Upper lobe of left lung (tissue), 6 donors: ENCODE measurements around the gene NCOA6. TPM values are rescaled to one million over a fixed set of nuclear protein-coding genes. Genes with fewer than 3 reads are reported as not detected.

Experiments used
- ATAC-seq, 2 donors: fragments of 200-7000 bp; cut with Tn5 transposase; one replicate each; pipeline ENCODE4 v1.9.1; 2022; ENCODE audit warnings: mild to moderate bottlenecking in 2 of 2, moderate library complexity in 2 of 2; ENCODE audit not compliant: low FRiP score in 2 of 2
- DNase-seq, 2 donors: peaks; one replicate each; pipeline ENCODE4 v3.0.0-alpha.2; 2019 to 2020
- H3K27ac ChIP-seq, 4 donors: fragments of 200-600 bp; sonication (generic); one replicate each; pipeline ENCODE4 v1.5.1; 2016 to 2019
- H3K27me3 ChIP-seq, 4 donors: fragments of 200-600 bp; sonication (generic); one replicate each; pipeline ENCODE4 v1.5.1; 2017 to 2019
- H3K36me3 ChIP-seq, 4 donors: fragments of 200-600 bp; sonication (generic); one replicate each; pipeline ENCODE4 v1.5.1; 2016 to 2019
- H3K4me1 ChIP-seq, 4 donors: fragments of 200-600 bp; sonication (generic); one replicate each; pipeline ENCODE4 v1.5.1; 2018 to 2019
- H3K4me3 ChIP-seq, 4 donors: fragments of 200-600 bp; sonication (generic); one replicate each; pipeline ENCODE4 v1.5.1; 2017 to 2019; ENCODE audit warnings: mild to moderate bottlenecking in 2 of 4, moderate library complexity in 1 of 4
- H3K9me3 ChIP-seq, 4 donors: fragments of 200-600 bp; sonication (generic); one replicate each; pipeline ENCODE4 v1.5.1; 2018 to 2019
- CTCF ChIP-seq, 6 experiments: fragments of 450-650 bp in 4 of 6; fragments of 200-600 bp in 2 of 6; sonication (generic) in 2 of 6; IDR thresholded peaks; one replicate each; pipeline ENCODE4 v1.5.1; 2016 to 2019; ENCODE audit warnings: antibody characterized with exemption in 6 of 6
- EP300 ChIP-seq, 4 donors: sonication (generic); formaldehyde crosslinking; IDR thresholded peaks; one replicate each; pipeline ENCODE4 v1.5.1; 2017; ENCODE audit warnings: antibody characterized with exemption in 4 of 4, control low read depth in 2 of 4
- POLR2A ChIP-seq, 4 donors: fragments of 450-650 bp; IDR thresholded peaks; one replicate each; pipeline ENCODE4 v1.5.1; 2016 to 2017; ENCODE audit warnings: antibody characterized with exemption in 4 of 4, mild to moderate bottlenecking in 2 of 4
- POLR2AphosphoS5 ChIP-seq, 2 donors: sonication (generic); formaldehyde crosslinking; IDR thresholded peaks; one replicate each; pipeline ENCODE4 v1.5.1; 2017; ENCODE audit warnings: antibody characterized with exemption in 2 of 2
- WGBS, 2 donors: methylation state at CpG; one replicate each; pipeline ENCODE4 v1.1.5; 2017 to 2018; 5-methylcytosine and 5-hydroxymethylcytosine counted together
- total RNA-seq, 6 donors: library from RNA; depleted of rRNA in 4 of 6; stranded (reverse); fragments of >200 nt in 4 of 6; gene quantifications; one replicate each; pipeline versions ENCODE4 v1.1.0 to v1.2.1, GENCODE V29; 2016 to 2021
- donor health status: DM: no; HTN: no; CAD: no; lungs with moderate emphysema.
- donor health status: DM: no; HTN: yes; CAD: no; lungs with severe emphysema.

NCOA6 gene
- total RNA-seq, 6 donors from 2014 or later = 23.0 to 68.1 (median 25.8) TPM

GRCh38 chr20:34703061-34703423 lies 122.4 kb downstream of the NCOA6 start:
- peak overlapping the region in 1 of 4 donors; percentile 99 for H3K27ac ChIP-seq
- DNase-seq (no peak), ATAC-seq (no peak)
- no peaks in the 10 kb centered on the region for H3K9me3 ChIP-seq
- peak overlapping the region in 2 of 4 donors; percentile 73 to 82 for H3K4me3 ChIP-seq
- WGBS, 2 donors = 34% methylated on average over 3 of the region's 3 CpGs
- H3K36me3 ChIP-seq = no peaks in the 10 kb centered on the region
- H3K4me1 ChIP-seq = peaks cover 19 to 29% (median 22%) of the 10 kb centered on the region in 4 donors
- no peak for TF ChIP-seq CTCF (IDR thresholded peaks at IDR 0.05)
- no peak for TF ChIP-seq POLR2AphosphoS5 (IDR thresholded peaks at IDR 0.05)
- no peak for TF ChIP-seq EP300 (IDR thresholded peaks at IDR 0.05)
- TF ChIP-seq POLR2A (IDR thresholded peaks at IDR 0.05) = no peak
- H3K27me3 ChIP-seq = no peaks in the 10 kb centered on the region

GRCh38 chr20:34701405-34702085 lies 123.9 kb downstream of the NCOA6 start:
- Histone ChIP-seq H3K27me3 (no peaks in the 10 kb centered on the region), H3K4me1 (peaks cover 19 to 24% (median 22%) of the 10 kb centered on the region in 4 donors), H3K4me3 (no peak overlapping the region), H3K36me3 (no peaks in the 10 kb centered on the region), H3K9me3 (no peaks in the 10 kb centered on the region), H3K27ac (no peak overlapping the region)
- TF ChIP-seq POLR2A (IDR thresholded peaks at IDR 0.05) (no peak), CTCF (IDR thresholded peaks at IDR 0.05) (no peak), POLR2AphosphoS5 (IDR thresholded peaks at IDR 0.05) (no peak), EP300 (IDR thresholded peaks at IDR 0.05) (no peak)
- WGBS, 2 donors = 82 to 87% methylated on average over 6 of the region's 6 CpGs
- ATAC-seq (no peak), DNase-seq (no peak)

- WGBS, 2 donors = 54 to 63% methylated on average over 3 to 4 of the region's 4 CpGs
- peaks cover 0 to 3% (median 0%) of the 10 kb centered on the region in 4 donors for H3K4me1 ChIP-seq
- H3K27ac ChIP-seq = no peak overlapping the region
- no peaks in the 10 kb centered on the region for H3K36me3 ChIP-seq
- ATAC-seq (no peak), DNase-seq (no peak)
- H3K27me3 ChIP-seq = no peaks in the 10 kb centered on the region
- TF ChIP-seq CTCF (IDR thresholded peaks at IDR 0.05) (no peak), EP300 (IDR thresholded peaks at IDR 0.05) (no peak), POLR2A (IDR thresholded peaks at IDR 0.05) (no peak), POLR2AphosphoS5 (IDR thresholded peaks at IDR 0.05) (no peak)
- no peaks in the 10 kb centered on the region for H3K9me3 ChIP-seq
- no peak overlapping the region for H3K4me3 ChIP-seq
These were observed 132.0 kb downstream of the NCOA6 start for GRCh38 chr20:34693414-34693813.

- Histone ChIP-seq H3K9me3 (no peaks in the 10 kb centered on the region), H3K4me1 (peaks cover 0 to 3% (median 1%) of the 10 kb centered on the region in 4 donors), H3K36me3 (no peaks in the 10 kb centered on the region), H3K27ac (no peak overlapping the region), H3K4me3 (no peak overlapping the region), H3K27me3 (no peaks in the 10 kb centered on the region)
- ATAC-seq (no peak), DNase-seq (no peak)
- TF ChIP-seq CTCF (IDR thresholded peaks at IDR 0.05) = no peak
- TF ChIP-seq EP300 (IDR thresholded peaks at IDR 0.05) = no peak
- no peak for TF ChIP-seq POLR2AphosphoS5 (IDR thresholded peaks at IDR 0.05)
- TF ChIP-seq POLR2A (IDR thresholded peaks at IDR 0.05) = no peak
- 81 to 86% methylated on average over 3 of the region's 3 CpGs for WGBS, 2 donors
These were observed 133.6 kb downstream of the NCOA6 start for GRCh38 chr20:34691838-34692237.

GRCh38 chr20:34689486-34689885 lies 136.0 kb downstream of the NCOA6 start:
- Histone ChIP-seq H3K4me1 (peaks cover 0 to 3% (median 1%) of the 10 kb centered on the region in 4 donors), H3K27me3 (no peaks in the 10 kb centered on the region), H3K9me3 (no peaks in the 10 kb centered on the region), H3K4me3 (no peak overlapping the region), H3K27ac (peak overlapping the region in 1 of 4 donors; percentile 22), H3K36me3 (no peaks in the 10 kb centered on the region)
- 74 to 75% methylated on average over 2 of the region's 2 CpGs for WGBS, 2 donors
- DNase-seq (no peak), ATAC-seq (no peak)
- no peak for TF ChIP-seq CTCF (IDR thresholded peaks at IDR 0.05)
- TF ChIP-seq POLR2A (IDR thresholded peaks at IDR 0.05) = no peak
- TF ChIP-seq POLR2AphosphoS5 (IDR thresholded peaks at IDR 0.05) = peak; percentile 14 to 41
- no peak for TF ChIP-seq EP300 (IDR thresholded peaks at IDR 0.05)
